Neural crest cell (in vitro differentiated cells): ENCODE results near the gene EXOC7. TPM values are rescaled to one million over a fixed set of nuclear protein-coding genes. Genes with fewer than 3 reads are reported as not detected.

Experiments used
- DNase-seq: peaks from one replicate; pipeline ENCODE4 v3.0.0; 2021; ENCODE audit warnings: low read depth, mixed read lengths, low spot score
- H3K27ac Mint-ChIP-seq: one replicate; pipeline ENCODE4 v1.8.0; 2021; ENCODE audit warnings: mild to moderate bottlenecking, mixed read lengths; ENCODE audit not compliant: unreplicated experiment
- H3K27me3 Mint-ChIP-seq: 2 replicates; pipeline ENCODE4 v1.8.0; 2021; ENCODE audit warnings: low read depth, mild to moderate bottlenecking, mixed read lengths
- H3K36me3 Mint-ChIP-seq: 2 replicates; pipeline ENCODE4 v1.8.0; 2021; ENCODE audit warnings: low read depth, mild to moderate bottlenecking, mixed read lengths
- H3K4me1 Mint-ChIP-seq: 2 replicates; pipeline ENCODE4 v1.8.0; 2021; ENCODE audit warnings: mixed read lengths
- H3K4me3 Mint-ChIP-seq: one replicate; pipeline ENCODE4 v1.8.0; 2021; ENCODE audit warnings: mild to moderate bottlenecking, mixed read lengths
- H3K9me3 Mint-ChIP-seq: 2 replicates; pipeline ENCODE4 v1.8.0; 2021; ENCODE audit warnings: mixed read lengths
- total RNA-seq: library from RNA; stranded (reverse); gene quantifications from 2 replicates; pipeline ENCODE4 v1.2.1, GENCODE V29; 2021
- TF ChIP-seq, protein P1 (sequence below): fragments of 200-600 bp; sonication (generic); conservative IDR thresholded peaks from 2 replicates; pipeline ENCODE4 v1.5.0; 2021; ENCODE audit warnings: antibody characterized with exemption, mild to moderate bottlenecking

EXOC7 gene
- total RNA-seq, 1 donor from 2014 or later, result 195 TPM

GRCh38 chr17:76124582-76125390 lies 21.2 kb upstream of the EXOC7 start:
- H3K27ac Mint-ChIP-seq, result peak overlapping the region; percentile 78
- DNase-seq, result no peak

GRCh38 chr17:76123749-76124581 lies 20.4 kb upstream of the EXOC7 start:
- no peak for DNase-seq
- no peaks in the 10 kb centered on the region for H3K27me3 Mint-ChIP-seq
- no peak overlapping the region for H3K27ac Mint-ChIP-seq
- TF ChIP-seq, protein P1, sequence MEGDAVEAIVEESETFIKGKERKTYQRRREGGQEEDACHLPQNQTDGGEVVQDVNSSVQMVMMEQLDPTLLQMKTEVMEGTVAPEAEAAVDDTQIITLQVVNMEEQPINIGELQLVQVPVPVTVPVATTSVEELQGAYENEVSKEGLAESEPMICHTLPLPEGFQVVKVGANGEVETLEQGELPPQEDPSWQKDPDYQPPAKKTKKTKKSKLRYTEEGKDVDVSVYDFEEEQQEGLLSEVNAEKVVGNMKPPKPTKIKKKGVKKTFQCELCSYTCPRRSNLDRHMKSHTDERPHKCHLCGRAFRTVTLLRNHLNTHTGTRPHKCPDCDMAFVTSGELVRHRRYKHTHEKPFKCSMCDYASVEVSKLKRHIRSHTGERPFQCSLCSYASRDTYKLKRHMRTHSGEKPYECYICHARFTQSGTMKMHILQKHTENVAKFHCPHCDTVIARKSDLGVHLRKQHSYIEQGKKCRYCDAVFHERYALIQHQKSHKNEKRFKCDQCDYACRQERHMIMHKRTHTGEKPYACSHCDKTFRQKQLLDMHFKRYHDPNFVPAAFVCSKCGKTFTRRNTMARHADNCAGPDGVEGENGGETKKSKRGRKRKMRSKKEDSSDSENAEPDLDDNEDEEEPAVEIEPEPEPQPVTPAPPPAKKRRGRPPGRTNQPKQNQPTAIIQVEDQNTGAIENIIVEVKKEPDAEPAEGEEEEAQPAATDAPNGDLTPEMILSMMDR, result no peak
- H3K4me3 Mint-ChIP-seq, result no peak overlapping the region
- H3K9me3 Mint-ChIP-seq, result no peaks in the 10 kb centered on the region
- peaks cover 16% of the 10 kb centered on the region for H3K4me1 Mint-ChIP-seq
- H3K36me3 Mint-ChIP-seq, result no peaks in the 10 kb centered on the region

More at GRCh38 chr17:76124582-76125390, 21.2 kb upstream of the EXOC7 start:
- Mint-ChIP-seq H3K9me3 (no peaks in the 10 kb centered on the region), H3K27me3 (no peaks in the 10 kb centered on the region), H3K4me1 (peaks cover 16% of the 10 kb centered on the region), H3K36me3 (no peaks in the 10 kb centered on the region), H3K4me3 (no peak overlapping the region)
- TF ChIP-seq, protein P1, result peak; percentile 38

- TF ChIP-seq, protein P1, result no peak
- Mint-ChIP-seq H3K27me3 (no peaks in the 10 kb centered on the region), H3K4me1 (peaks cover 16% of the 10 kb centered on the region), H3K27ac (no peak overlapping the region), H3K36me3 (no peaks in the 10 kb centered on the region), H3K4me3 (no peak overlapping the region), H3K9me3 (no peaks in the 10 kb centered on the region)
- DNase-seq, result no peak
These were observed 19.6 kb upstream of the EXOC7 start for GRCh38 chr17:76123191-76123499.

DNA sequence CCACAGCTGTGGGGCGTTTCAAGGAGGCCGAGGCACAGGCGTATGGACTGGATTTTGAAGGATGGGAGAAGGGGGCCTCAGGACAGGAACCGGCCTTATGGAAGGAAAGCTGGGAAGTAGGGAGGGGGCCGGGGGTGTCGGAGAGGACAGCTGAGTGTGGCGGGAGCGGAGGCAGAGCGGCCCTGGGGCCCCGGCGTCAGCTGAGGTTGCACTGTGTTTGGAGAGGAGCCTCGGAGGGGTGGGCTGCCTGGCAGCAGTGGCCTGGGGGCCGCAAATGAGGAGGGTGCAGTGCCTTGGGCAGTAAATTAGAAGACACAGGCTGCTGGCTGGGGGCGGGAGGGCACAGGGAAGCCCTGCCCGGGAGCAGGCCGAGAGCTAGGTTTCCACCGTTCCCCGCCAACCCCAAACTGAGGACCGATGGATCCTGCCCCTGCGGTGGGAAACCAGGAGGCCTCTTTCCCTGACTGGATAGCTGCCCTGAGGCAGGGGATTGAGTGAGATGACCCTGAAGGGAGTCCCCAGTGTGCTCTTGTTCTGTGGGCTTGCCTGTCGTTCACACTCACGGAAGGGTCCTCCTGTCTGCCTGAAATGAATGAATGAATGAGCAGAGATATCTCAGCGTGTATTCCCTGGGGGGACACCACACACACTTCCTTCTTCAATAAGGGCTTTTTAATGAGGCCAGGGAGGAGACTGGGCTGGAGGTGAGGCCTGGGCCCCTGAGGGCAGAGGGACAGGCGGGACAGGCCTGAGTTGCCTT lies 19.0 kb upstream of the EXOC7 start:
- no peaks in the 10 kb centered on the region for H3K36me3 Mint-ChIP-seq
- TF ChIP-seq, protein P1, result no peak
- no peaks in the 10 kb centered on the region for H3K27me3 Mint-ChIP-seq
- DNase-seq, result no peak
- H3K4me1 Mint-ChIP-seq, result peaks cover 16% of the 10 kb centered on the region
- H3K9me3 Mint-ChIP-seq, result no peaks in the 10 kb centered on the region
- peak overlapping the region; percentile 94 for H3K27ac Mint-ChIP-seq
- H3K4me3 Mint-ChIP-seq, result no peak overlapping the region

- Mint-ChIP-seq H3K27me3 (no peaks in the 10 kb centered on the region), H3K9me3 (no peaks in the 10 kb centered on the region), H3K4me1 (peaks cover 16% of the 10 kb centered on the region), H3K36me3 (no peaks in the 10 kb centered on the region), H3K4me3 (no peak overlapping the region), H3K27ac (peak overlapping the region; percentile 94)
- TF ChIP-seq, protein P1, result no peak
- no peak for DNase-seq
These were observed 18.4 kb upstream of the EXOC7 start for GRCh38 chr17:76121932-76122430.
